ENCODE data around the gene SOS2.
"Not testable (repeated sequence)": the region's sequence is repeated elsewhere in the genome, so short reads cannot be mapped to it uniquely, and the experiment has no call there.

DNA sequence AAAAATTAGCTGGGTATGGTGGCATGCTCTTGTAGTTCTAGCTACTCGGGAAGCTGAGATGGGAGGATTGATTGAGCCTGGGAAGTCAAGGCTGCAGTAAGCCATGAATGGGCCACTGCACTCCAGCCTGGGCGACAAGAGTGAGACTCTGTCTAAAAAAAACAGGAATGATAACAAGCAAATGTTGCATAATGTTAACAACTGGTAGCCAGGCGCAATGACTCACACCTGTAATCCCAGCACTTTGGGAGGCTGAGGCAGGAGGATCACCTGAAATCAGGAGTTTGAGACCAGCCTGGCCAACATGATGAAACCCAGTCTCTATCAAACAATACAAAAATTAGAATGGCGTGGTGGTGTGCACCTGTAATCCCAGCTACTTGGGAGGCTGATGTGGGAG is 64.0 kb downstream of the SOS2 start:
- TF ChIP-seq, protein P1, sequence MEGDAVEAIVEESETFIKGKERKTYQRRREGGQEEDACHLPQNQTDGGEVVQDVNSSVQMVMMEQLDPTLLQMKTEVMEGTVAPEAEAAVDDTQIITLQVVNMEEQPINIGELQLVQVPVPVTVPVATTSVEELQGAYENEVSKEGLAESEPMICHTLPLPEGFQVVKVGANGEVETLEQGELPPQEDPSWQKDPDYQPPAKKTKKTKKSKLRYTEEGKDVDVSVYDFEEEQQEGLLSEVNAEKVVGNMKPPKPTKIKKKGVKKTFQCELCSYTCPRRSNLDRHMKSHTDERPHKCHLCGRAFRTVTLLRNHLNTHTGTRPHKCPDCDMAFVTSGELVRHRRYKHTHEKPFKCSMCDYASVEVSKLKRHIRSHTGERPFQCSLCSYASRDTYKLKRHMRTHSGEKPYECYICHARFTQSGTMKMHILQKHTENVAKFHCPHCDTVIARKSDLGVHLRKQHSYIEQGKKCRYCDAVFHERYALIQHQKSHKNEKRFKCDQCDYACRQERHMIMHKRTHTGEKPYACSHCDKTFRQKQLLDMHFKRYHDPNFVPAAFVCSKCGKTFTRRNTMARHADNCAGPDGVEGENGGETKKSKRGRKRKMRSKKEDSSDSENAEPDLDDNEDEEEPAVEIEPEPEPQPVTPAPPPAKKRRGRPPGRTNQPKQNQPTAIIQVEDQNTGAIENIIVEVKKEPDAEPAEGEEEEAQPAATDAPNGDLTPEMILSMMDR (IDR thresholded peaks at IDR 0.05): not testable (repeated sequence)
- TF ChIP-seq ZFX (IDR thresholded peaks at IDR 0.05; ENCODE audit: borderline replicate concordance): not testable (repeated sequence)
